Measurements from ENCODE around the gene ZBTB40.

- TF ChIP-seq MAX (IDR thresholded peaks at IDR 0.05; ENCODE audit: low read depth) (no peak), CHD2 (IDR thresholded peaks at IDR 0.05; ENCODE audit: low read length, partially characterized antibody) (no peak)
Measured at GRCh38 chr1:22496536-22497160, 45.0 kb downstream of the ZBTB40 start.
